ENCODE results near the gene PIK3R6. TPM values are rescaled to one million over a fixed set of nuclear protein-coding genes. Genes with fewer than 3 reads are reported as not detected.

Gene PIK3R6
- total RNA-seq, 1 experiment from 2014 or later, result not detected

GRCh38 chr17:8799570-8800212, 67.8 kb downstream of the PIK3R6 start:
- no peak for DNase-seq
- Histone ChIP-seq H3K27me3 (no peaks in the 10 kb centered on the region), H3K36me3 (no peaks in the 10 kb centered on the region), H3K4me3 (no peak overlapping the region), H3K9me3 (no peaks in the 10 kb centered on the region)

DNA sequence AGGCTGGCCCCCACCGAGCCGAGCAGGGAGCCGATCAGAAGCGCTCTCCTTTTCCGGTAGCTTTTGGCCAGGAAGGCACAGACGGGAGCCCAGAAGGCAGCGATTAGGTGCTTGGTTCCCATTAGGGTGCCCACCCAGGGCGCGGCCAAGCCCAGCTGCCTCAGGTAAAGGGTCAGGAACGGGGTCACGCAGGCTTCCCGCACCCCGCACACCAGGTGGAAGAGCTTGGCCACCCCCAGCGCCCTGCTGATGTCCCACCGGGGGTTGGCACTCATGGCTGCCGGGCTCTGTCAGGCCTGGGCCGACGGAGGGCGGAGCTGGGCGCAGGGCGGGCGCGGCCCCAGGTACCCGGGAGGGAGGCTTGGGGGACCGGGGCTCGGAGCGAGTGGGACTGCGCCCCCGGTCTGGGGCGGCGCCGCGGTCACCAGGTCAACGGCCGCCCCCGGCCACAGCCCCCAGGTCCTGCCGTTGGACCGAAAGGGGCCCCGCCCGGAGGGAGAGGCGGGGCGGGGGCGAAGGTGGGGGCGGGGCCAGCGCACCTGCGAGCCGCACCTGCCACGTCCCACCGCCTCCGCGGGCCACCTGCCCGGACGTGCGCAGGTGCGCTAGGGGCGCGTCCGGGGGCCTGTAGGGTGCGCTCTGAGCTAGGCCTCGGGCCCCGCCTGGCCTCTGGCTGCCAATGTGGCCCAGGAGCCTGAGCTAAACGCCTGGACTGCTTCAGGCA, 68.5 kb downstream of the PIK3R6 start, which contains the start of gene MFSD6L:
Gene MFSD6L (minus strand): TSS at position 520 of the 724 bp plus-strand sequence. CDS start 245 bp downstream, at position 275.
- Histone ChIP-seq H3K4me3 (no peak within 1 kb of the TSS), H3K36me3 (no peaks in the 10 kb centered on the region), H3K9me3 (no peaks in the 10 kb centered on the region), H3K27me3 (no peaks in the 10 kb centered on the region)
- no peak for DNase-seq

DNA sequence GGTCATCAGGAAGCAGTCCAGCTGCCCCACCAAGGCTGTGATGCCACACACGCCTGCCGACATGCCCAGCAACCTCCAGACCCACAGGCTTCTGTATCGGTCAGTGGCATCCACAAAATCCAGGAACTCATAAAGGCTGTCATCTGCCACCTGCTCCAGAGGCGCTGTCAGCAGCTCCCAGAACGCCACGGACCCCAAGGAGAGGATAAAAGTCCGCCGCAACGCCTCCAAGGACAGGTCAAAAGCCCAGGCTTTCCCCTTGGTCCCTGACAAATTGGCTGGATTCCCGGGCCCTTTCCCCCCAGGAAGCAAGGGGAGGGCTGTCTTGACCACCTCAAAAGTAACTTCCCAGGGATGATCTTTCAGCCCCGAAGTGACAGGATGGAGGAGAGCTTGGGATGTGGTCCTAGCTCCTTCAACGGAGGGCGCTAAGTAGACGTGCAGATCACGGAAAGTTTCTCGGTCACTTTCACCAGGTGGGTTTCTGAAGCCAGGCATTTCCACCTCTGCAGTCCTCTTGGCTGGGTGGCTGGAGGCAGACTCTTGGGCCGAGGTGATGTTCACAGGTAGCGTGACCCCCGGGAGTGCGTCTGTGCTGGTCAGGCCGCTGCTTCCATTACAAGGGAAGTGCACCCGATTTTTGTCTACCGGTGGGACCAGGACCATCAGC, 69.2 kb downstream of the PIK3R6 start:
- Histone ChIP-seq H3K36me3 (no peaks in the 10 kb centered on the region), H3K9me3 (no peaks in the 10 kb centered on the region), H3K27me3 (no peaks in the 10 kb centered on the region), H3K4me3 (no peak overlapping the region)
- no peak for DNase-seq

DNA sequence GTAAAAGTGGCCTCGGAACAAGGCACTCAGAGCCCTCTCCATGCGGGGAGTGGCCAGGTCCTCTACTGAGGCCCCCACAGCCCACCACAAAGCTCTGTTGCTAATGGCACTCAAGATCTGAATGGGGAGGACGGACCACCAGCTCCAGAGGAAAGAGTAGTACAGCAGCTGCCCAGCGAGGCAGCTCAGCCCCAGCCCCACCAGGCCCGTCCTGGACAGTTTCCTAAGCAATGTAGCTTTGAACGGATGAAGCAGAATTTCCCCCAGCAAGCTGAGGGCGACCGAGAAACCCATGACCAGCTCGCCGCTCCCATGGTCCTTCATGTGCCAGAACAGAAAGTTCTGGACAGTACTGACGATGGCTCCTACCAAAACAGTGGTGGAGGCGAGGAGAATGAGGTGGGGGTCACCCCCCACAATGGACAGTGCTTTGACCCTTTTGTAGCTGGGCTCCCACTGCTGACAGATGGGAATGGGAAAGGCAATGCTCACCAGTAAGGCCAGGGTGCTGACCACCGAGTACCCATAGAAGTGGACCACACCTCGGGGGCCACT, 69.8 kb downstream of the PIK3R6 start:
- no peak for DNase-seq
- Histone ChIP-seq H3K4me3 (no peak overlapping the region), H3K27me3 (no peaks in the 10 kb centered on the region)

GRCh38 chr17:8794636-8795035, 72.8 kb downstream of the PIK3R6 start:
- Histone ChIP-seq H3K4me3 (no peak overlapping the region), H3K36me3 (no peaks in the 10 kb centered on the region), H3K27me3 (no peaks in the 10 kb centered on the region), H3K9me3 (peaks cover 12% of the 10 kb centered on the region)
- no peak for DNase-seq

More for the DNA sequence above, 69.8 kb downstream of the PIK3R6 start:
- H3K9me3 ChIP-seq, result peaks cover 1% of the 10 kb centered on the region; the same call in 1 of the 2 replicates
- no peaks in the 10 kb centered on the region for H3K36me3 ChIP-seq

- H3K4me3 ChIP-seq, result no peak overlapping the region
- H3K36me3 ChIP-seq, result no peaks in the 10 kb centered on the region
- peaks cover 12% of the 10 kb centered on the region for H3K9me3 ChIP-seq
- H3K27me3 ChIP-seq, result no peaks in the 10 kb centered on the region
- DNase-seq, result no peak
These were observed 73.8 kb downstream of the PIK3R6 start for GRCh38 chr17:8793649-8794048.

DNA sequence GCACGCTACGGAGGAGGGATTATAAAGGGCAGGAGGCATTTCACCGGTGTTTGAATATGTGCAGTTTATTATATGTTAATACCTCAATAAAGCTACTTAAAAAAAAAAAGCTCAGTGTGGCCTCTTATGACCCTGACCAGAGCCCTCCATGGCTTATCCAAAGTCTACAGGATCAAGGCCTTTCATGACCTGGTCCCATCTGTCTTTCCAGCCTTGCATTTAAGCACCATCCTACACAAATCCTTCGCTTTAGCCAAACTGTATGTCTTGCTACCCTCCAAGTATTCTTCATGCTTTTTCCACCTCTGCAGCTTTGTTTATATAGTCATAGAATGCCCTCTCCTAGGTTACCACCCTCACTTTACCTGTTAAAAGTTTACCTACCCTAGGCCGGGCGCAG, 74.8 kb downstream of the PIK3R6 start:
- no peaks in the 10 kb centered on the region for H3K27me3 ChIP-seq
- no peak for DNase-seq
- H3K9me3 ChIP-seq, result peaks cover 12% of the 10 kb centered on the region
- H3K4me3 ChIP-seq, result no peak overlapping the region
- H3K36me3 ChIP-seq, result no peaks in the 10 kb centered on the region

- DNase-seq, result peak; percentile 75
- Histone ChIP-seq H3K9me3 (peaks cover 12% of the 10 kb centered on the region), H3K27me3 (no peaks in the 10 kb centered on the region), H3K36me3 (no peaks in the 10 kb centered on the region), H3K4me3 (no peak overlapping the region)
These were observed 75.6 kb downstream of the PIK3R6 start for GRCh38 chr17:8791910-8792270.

- DNase-seq, result no peak
- Histone ChIP-seq H3K4me3 (no peak overlapping the region), H3K9me3 (peaks cover 12% of the 10 kb centered on the region), H3K27me3 (no peaks in the 10 kb centered on the region), H3K36me3 (no peaks in the 10 kb centered on the region)
These were observed 76.1 kb downstream of the PIK3R6 start for GRCh38 chr17:8791248-8791909.

DNA sequence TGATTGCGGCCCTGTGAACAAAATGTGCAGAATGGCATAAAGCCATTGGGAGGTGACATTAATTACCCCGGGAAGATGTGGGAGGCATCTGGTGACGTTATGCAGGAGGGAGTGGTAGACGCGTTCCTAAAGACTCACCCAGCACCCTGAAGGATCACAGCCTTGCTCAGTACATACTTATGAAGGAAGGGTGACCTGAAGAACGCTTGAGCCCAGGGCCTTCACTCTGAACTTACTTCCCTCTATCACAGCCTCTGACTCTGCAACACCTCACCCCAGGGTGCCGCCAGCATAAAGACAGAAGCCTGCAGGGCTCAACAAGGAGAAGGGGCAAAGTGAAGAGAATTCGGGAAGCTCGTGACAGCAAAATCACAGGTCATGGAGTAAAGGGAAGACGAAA, 77.7 kb downstream of the PIK3R6 start:
- H3K36me3 ChIP-seq, result no peaks in the 10 kb centered on the region
- DNase-seq, result no peak

GRCh38 chr17:8788998-8789397, 78.5 kb downstream of the PIK3R6 start:
- Histone ChIP-seq H3K36me3 (no peaks in the 10 kb centered on the region), H3K27me3 (no peaks in the 10 kb centered on the region), H3K4me3 (no peak overlapping the region), H3K9me3 (peaks cover 12% of the 10 kb centered on the region)
- DNase-seq, result no peak

More for the DNA sequence above, 77.7 kb downstream of the PIK3R6 start:
- no peak overlapping the region for H3K4me3 ChIP-seq
- peaks cover 12% of the 10 kb centered on the region for H3K9me3 ChIP-seq
- no peaks in the 10 kb centered on the region for H3K27me3 ChIP-seq

DNA sequence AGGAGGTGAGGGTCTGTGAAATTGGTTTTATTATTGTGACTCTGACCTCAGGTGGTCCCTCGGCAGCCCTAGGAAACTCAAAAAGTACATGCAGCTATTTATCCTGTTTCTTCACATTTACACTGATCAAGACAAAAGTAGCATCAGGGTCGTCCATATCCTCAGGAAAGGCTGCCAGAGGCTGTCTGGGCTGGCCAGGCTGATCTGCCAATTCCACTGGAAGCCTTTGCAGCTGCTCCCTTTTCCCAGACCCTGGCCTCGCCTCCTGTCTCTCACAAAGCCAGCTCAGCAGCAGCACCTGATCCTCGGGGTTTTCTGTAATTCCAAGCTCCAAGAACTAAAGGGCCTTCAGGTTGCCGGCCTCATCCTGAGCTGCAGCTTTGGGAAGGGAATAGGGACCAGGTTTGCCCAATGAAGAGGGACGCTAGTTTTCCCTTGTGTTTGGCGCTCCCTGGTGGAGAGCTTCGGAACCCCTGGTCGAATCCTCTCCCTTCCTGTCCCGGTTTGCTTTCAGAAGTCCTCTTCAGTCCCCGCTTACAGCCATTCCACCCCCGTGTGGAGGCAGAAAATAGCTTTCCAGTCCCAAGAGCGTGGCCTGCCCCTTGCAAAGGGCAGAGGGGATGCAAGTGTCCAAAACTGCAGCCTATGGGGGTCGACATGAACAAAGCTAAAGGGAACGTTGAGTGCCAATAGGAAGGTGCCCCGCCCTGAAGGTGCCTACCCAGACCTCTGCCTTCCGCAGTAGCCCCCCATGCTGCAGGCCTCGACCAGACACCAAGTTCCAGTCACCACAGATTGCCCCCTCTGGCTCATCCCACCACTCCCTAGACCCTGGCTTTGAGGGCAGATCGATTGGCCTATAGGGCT, 81.7 kb downstream of the PIK3R6 start:
- H3K36me3 ChIP-seq, result no peaks in the 10 kb centered on the region
- peak; percentile 51 for DNase-seq
- no peaks in the 10 kb centered on the region for H3K9me3 ChIP-seq
- no peak overlapping the region for H3K4me3 ChIP-seq
- no peaks in the 10 kb centered on the region for H3K27me3 ChIP-seq

DNA sequence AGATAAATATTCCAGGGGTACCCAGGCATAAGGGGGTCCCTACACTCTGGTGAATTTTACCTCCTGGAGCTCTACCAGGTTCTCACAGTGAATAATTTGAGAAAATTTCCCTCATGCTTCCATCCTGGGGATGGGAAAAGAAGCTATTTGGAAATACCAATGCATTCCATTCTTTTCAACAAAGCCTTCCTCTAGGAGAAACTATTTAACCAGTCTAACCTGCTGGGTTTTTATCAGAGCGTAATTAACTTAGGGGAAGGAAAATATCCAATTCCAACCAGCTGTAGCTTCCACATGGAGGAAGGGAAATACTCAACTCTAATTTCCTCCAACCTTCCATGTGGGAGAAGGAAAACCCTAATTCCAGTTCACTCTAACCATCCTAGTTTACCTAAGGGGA, 85.3 kb downstream of the PIK3R6 start:
- DNase-seq, result no peak
- Histone ChIP-seq H3K4me3 (no peak overlapping the region), H3K36me3 (no peaks in the 10 kb centered on the region), H3K9me3 (no peaks in the 10 kb centered on the region), H3K27me3 (0 out of 2 replicates have a peak, but pooled peaks cover under 1% of the 10 kb centered on the region)

- H3K4me3 ChIP-seq, result no peak overlapping the region
- 0 out of 2 replicates have a peak, but pooled peaks cover 4% of the 10 kb centered on the region for H3K27me3 ChIP-seq
- no peaks in the 10 kb centered on the region for H3K36me3 ChIP-seq
- H3K9me3 ChIP-seq, result no peaks in the 10 kb centered on the region
- no peak for DNase-seq
These were observed 85.7 kb downstream of the PIK3R6 start for GRCh38 chr17:8781776-8782175.

DNA sequence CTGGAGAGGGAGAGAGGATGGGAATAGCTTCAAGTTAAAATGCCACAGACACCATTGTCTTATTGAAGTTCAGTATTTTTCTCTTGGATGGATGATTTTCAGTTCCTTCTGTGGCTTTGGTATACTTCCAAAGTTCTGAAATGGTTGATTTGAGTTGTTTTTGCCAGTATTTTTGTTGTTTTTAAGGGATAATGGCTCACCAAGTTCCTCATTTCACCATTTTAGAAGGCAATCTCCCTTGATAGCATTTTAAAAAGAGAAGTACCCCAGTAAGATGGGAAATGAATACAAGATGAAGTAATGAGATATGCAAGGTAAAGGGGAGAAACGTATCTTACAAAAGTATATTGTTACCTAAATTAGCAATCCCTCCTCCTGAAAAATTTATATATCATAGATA, 90.6 kb downstream of the PIK3R6 start:
- H3K36me3 ChIP-seq, result no peaks in the 10 kb centered on the region
- no peak for DNase-seq
- H3K9me3 ChIP-seq, result no peaks in the 10 kb centered on the region
- H3K4me3 ChIP-seq, result no peak overlapping the region
- H3K27me3 ChIP-seq, result 0 out of 2 replicates have a peak, but pooled peaks cover 4% of the 10 kb centered on the region

DNA sequence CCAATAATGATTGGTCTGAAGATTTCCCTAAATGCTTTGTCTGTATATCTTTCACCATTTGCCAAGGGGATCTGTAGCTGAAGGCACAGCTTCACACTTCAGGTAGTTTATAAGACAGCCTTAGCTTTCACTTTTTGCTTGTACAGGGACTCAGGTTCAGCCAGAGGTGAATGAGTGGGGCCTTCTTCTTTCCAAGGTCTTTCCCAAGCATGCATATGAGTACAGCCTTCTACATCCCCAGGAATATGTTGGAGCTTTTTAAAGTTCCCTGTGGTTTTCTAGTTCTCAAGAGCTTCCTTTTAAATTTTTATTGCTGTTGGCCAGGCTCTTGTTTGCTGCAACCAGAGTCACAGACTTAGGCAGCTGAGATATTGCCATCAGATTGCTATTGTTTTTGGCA, 91.2 kb downstream of the PIK3R6 start:
- DNase-seq, result no peak
- H3K27me3 ChIP-seq, result 0 out of 2 replicates have a peak, but pooled peaks cover 4% of the 10 kb centered on the region
- no peak overlapping the region for H3K4me3 ChIP-seq
- no peaks in the 10 kb centered on the region for H3K9me3 ChIP-seq
- no peaks in the 10 kb centered on the region for H3K36me3 ChIP-seq
